Liver (tissue), 9 donors: ENCODE data around the gene ROBO2. TPM values are rescaled to one million over a fixed set of nuclear protein-coding genes. Genes with fewer than 3 reads are reported as not detected.

ENCODE experiments used
- DNase-seq: peaks from one replicate; pipeline ENCODE4 v3.0.0-alpha.2; 2017; ENCODE audit warnings: low spot score
- H3K27ac ChIP-seq, 2 donors: one replicate each; pipeline ENCODE4 v1.7.0; 2013; ENCODE audit warnings: inconsistent platforms in 2 of 2, low read length in 2 of 2, control low read depth in 1 of 2, low read depth in 1 of 2, mild to moderate bottlenecking in 1 of 2
- H3K27me3 ChIP-seq, 4 donors: one replicate each; pipeline versions ENCODE4 v1.6.1 to v1.7.0; 2013; ENCODE audit warnings: low read length in 3 of 4, inconsistent platforms in 1 of 4, mild to moderate bottlenecking in 1 of 4, moderate library complexity in 1 of 4; ENCODE audit not compliant: control insufficient read depth in 4 of 4, insufficient read depth in 4 of 4
- H3K36me3 ChIP-seq, 4 donors: one replicate each; pipeline versions ENCODE4 v1.6.1 to v1.7.0; 2013; ENCODE audit warnings: low read length in 3 of 4, mild to moderate bottlenecking in 3 of 4, low read depth in 1 of 4, moderate library complexity in 1 of 4; ENCODE audit not compliant: control insufficient read depth in 4 of 4, insufficient read depth in 3 of 4
- H3K4me1 ChIP-seq, 4 donors: one replicate each; pipeline versions ENCODE4 v1.6.1 to v1.7.0; 2013; ENCODE audit warnings: low read length in 3 of 4, mild to moderate bottlenecking in 3 of 4, moderate library complexity in 1 of 4; ENCODE audit not compliant: control insufficient read depth in 4 of 4, insufficient read depth in 4 of 4
- H3K4me3 ChIP-seq, 3 donors: one replicate each; pipeline versions ENCODE4 v1.6.1 to v1.7.0; 2013; ENCODE audit warnings: low read length in 3 of 3, control low read depth in 1 of 3, low read depth in 1 of 3, mild to moderate bottlenecking in 1 of 3
- H3K9ac ChIP-seq, 2 donors: one replicate each; pipeline ENCODE4 v1.7.0; 2013; ENCODE audit warnings: low read length in 2 of 2, mild to moderate bottlenecking in 2 of 2, moderate library complexity in 2 of 2, control low read depth in 1 of 2, low read depth in 1 of 2
- H3K9me3 ChIP-seq, 4 donors: one replicate each; pipeline versions ENCODE4 v1.6.1 to v1.7.0; 2013; ENCODE audit warnings: low read length in 3 of 4; ENCODE audit not compliant: control insufficient read depth in 4 of 4
- EGR1 ChIP-seq, 2 donors: IDR thresholded peaks; 2 replicates each; pipeline ENCODE4 v1.6.1; 2016 to 2018; ENCODE audit warnings: antibody characterized with exemption in 2 of 2, low read depth in 2 of 2
- GABPA ChIP-seq, 2 donors: IDR thresholded peaks in 1 of 2; conservative IDR thresholded peaks in 1 of 2; 2 replicates each; pipeline ENCODE4 v1.6.1; 2016; ENCODE audit warnings: antibody characterized with exemption in 2 of 2, mild to moderate bottlenecking in 1 of 2, moderate library complexity in 1 of 2
- HNF4A ChIP-seq, 2 donors: conservative IDR thresholded peaks; 2 replicates each; pipeline ENCODE4 v1.6.1; 2016; ENCODE audit warnings: antibody characterized with exemption in 2 of 2, mild to moderate bottlenecking in 2 of 2
- JUND ChIP-seq, 2 donors: IDR thresholded peaks; 2 replicates each; pipeline ENCODE4 v1.6.1; 2016; ENCODE audit warnings: antibody characterized with exemption in 2 of 2
- RAD21 ChIP-seq, 2 donors: IDR thresholded peaks; 2 replicates each; pipeline ENCODE4 v1.6.1; 2016; ENCODE audit warnings: antibody characterized with exemption in 2 of 2, mild to moderate bottlenecking in 2 of 2
- RXRA ChIP-seq, 2 donors: IDR thresholded peaks; 2 replicates each; pipeline ENCODE4 v1.6.1; 2017 to 2018; ENCODE audit warnings: antibody characterized with exemption in 2 of 2, mild to moderate bottlenecking in 1 of 2
- SP1 ChIP-seq: IDR thresholded peaks from 2 replicates; pipeline ENCODE4 v1.6.1; 2018; ENCODE audit warnings: antibody characterized with exemption, mild to moderate bottlenecking
- WGBS: extraction: QIAGEN DNeasy Blood & Tissue Kit; methylation state at CpG from one replicate; pipeline ENCODE4 v1.1.7; 2013; 5-methylcytosine and 5-hydroxymethylcytosine counted together
- polyA plus RNA-seq, 2 donors: library from polyadenylated mRNA; stranded (reverse) in 1 of 2; unstranded in 1 of 2; fragments of 200-250 nt in 1 of 2; fragments of >200 nt in 1 of 2; fragmentation: Nextera tagmentation in 1 of 2; extraction: Ambion mirVana in 1 of 2; gene quantifications; one replicate each; pipeline versions ENCODE4 v1.2.1 to v1.2.3, GENCODE V29; 2013 to 2015
- total RNA-seq, 2 donors: library from RNA; depleted of rRNA; stranded (reverse); fragments of >200 nt; gene quantifications; one replicate each; pipeline ENCODE4 v1.2.3, GENCODE V29; 2014
- TF ChIP-seq, protein P1 (sequence below): IDR thresholded peaks from 2 replicates; pipeline ENCODE4 v1.6.1; 2016; ENCODE audit warnings: antibody characterized with exemption
- TF ChIP-seq, protein P2 (sequence below): IDR thresholded peaks from 2 replicates; pipeline ENCODE4 v1.6.1; 2016; ENCODE audit warnings: antibody characterized with exemption
- TF ChIP-seq, protein P3 (sequence below): IDR thresholded peaks from 2 replicates; pipeline ENCODE4 v1.6.1; 2016; ENCODE audit warnings: antibody characterized with exemption
- donor health status: healthy.
- donor health status: healthy.
- donor health status: healthy.
- donor health status: healthy.
- donor health status: healthy.

Gene ROBO2
- total and polyA plus RNA-seq, 4 donors = 0.22 to 19.4 (median 1.1) TPM

DNA sequence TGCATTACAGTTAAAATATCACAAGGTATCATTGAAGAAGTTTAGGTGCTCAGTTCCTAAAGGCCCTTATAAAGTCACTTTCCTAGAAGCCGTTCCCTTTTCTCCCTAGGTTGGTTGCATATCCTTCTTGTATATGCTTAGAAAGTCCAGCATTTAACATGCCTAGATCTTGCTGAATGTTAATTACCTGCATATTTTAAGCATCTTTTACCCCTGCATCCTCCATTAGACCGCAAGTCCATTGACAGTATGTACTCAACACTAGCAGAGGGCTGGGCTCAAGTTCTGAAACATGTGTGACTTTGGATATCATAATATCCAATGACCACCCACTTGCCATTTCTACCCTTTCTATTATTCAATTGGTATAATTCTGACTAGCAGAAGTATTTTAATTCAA lies 336.6 kb downstream of the ROBO2 start (continued):
- TF ChIP-seq, protein P1, sequence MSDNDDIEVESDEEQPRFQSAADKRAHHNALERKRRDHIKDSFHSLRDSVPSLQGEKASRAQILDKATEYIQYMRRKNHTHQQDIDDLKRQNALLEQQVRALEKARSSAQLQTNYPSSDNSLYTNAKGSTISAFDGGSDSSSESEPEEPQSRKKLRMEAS = no peak
- TF ChIP-seq GABPA (IDR thresholded peaks at IDR 0.05 in 1 of 2, conservative IDR thresholded peaks at IDR 0.05 in 1 of 2) (no peak), EGR1 (IDR thresholded peaks at IDR 0.05; ENCODE audit: low read depth in 2 of 2) (no peak), RXRA (IDR thresholded peaks at IDR 0.05) (no peak)
- TF ChIP-seq, protein P2, sequence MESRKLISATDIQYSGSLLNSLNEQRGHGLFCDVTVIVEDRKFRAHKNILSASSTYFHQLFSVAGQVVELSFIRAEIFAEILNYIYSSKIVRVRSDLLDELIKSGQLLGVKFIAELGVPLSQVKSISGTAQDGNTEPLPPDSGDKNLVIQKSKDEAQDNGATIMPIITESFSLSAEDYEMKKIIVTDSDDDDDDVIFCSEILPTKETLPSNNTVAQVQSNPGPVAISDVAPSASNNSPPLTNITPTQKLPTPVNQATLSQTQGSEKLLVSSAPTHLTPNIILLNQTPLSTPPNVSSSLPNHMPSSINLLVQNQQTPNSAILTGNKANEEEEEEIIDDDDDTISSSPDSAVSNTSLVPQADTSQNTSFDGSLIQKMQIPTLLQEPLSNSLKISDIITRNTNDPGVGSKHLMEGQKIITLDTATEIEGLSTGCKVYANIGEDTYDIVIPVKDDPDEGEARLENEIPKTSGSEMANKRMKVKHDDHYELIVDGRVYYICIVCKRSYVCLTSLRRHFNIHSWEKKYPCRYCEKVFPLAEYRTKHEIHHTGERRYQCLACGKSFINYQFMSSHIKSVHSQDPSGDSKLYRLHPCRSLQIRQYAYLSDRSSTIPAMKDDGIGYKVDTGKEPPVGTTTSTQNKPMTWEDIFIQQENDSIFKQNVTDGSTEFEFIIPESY = no peak

DNA sequence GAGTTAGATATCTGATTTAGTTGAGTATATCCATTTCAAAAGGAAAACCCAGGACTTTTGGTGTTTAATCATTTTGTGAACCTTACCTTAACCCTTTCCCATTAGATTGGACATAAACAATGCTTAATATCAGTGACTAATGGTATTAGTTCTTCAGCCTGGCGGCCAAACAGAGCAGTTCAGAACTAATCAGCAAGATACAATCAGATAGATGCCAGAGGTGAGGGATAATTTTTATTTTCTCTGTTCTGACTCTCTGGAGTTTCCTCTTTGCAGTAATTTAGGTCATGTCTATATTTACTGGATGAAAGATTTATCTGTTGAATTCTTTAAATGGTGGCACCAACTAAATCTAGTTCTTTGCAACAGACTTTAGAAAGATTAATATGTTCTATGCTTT lies 337.8 kb downstream of the ROBO2 start:
- Histone ChIP-seq H3K9ac (no peak overlapping the region), H3K9me3 (no peaks in the 10 kb centered on the region), H3K27me3 (no peaks in the 10 kb centered on the region), H3K27ac (no peak overlapping the region), H3K4me3 (no peak overlapping the region), H3K4me1 (no peaks in the 10 kb centered on the region), H3K36me3 (no peaks in the 10 kb centered on the region)
- TF ChIP-seq HNF4A (conservative IDR thresholded peaks at IDR 0.05) (no peak), RXRA (IDR thresholded peaks at IDR 0.05) (no peak), SP1 (no peak)
- TF ChIP-seq, protein P3, sequence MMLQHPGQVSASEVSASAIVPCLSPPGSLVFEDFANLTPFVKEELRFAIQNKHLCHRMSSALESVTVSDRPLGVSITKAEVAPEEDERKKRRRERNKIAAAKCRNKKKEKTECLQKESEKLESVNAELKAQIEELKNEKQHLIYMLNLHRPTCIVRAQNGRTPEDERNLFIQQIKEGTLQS = no peak
- 80% methylated on average over 1 of the region's 1 CpG for WGBS
- no peak for DNase-seq

DNA sequence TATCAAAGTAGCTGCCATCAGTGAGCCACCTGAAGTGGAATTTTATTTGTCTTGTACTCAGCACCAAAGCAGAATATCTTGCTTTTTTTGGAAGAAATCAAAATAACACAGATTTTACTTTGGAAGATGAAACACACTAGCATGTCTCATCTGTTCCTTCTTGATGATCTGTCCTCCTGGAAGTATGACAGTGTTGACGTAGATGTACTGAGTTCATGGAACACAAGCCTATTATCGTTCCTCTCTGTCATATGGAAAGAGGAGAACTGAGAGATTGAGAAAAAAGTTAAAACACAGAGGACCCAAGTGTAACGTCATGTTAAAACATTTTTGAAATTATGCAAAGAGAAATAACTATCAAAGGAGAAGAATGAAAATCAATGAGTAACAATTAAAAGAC lies 340.2 kb downstream of the ROBO2 start:
- Histone ChIP-seq H3K4me1 (no peaks in the 10 kb centered on the region), H3K9ac (no peak overlapping the region), H3K9me3 (no peaks in the 10 kb centered on the region), H3K27ac (no peak overlapping the region), H3K36me3 (no peaks in the 10 kb centered on the region), H3K4me3 (no peak overlapping the region), H3K27me3 (no peaks in the 10 kb centered on the region)
- no peak for DNase-seq
- WGBS = 88% methylated on average over 3 of the region's 3 CpGs
- no peak for TF ChIP-seq SP1

DNA sequence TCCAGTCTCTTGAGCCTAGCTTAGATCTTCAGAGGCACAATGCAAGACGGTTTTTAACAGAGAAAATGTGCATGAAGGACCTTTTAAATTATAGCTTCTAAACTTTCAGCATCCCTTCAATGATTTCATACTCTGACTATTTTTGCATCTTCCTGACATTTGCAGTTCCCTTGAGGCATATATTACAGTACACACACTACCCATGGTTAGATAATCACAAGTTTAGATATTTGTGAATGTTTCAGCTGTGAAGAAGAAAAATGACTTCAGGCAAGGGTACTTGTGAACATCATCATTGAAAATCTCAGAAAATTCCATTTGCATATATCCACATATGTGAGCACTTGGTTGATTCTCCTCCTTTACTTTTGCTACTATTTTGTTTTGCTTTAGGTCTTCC lies 341.5 kb downstream of the ROBO2 start:
- Histone ChIP-seq H3K36me3 (no peaks in the 10 kb centered on the region), H3K9ac (no peak overlapping the region), H3K9me3 (no peaks in the 10 kb centered on the region), H3K4me1 (no peaks in the 10 kb centered on the region), H3K27me3 (no peaks in the 10 kb centered on the region), H3K4me3 (no peak overlapping the region), H3K27ac (no peak overlapping the region)
- no peak for TF ChIP-seq HNF4A (conservative IDR thresholded peaks at IDR 0.05)
- 52% methylated on average over 1 of the region's 1 CpG for WGBS
- no peak for DNase-seq

DNA sequence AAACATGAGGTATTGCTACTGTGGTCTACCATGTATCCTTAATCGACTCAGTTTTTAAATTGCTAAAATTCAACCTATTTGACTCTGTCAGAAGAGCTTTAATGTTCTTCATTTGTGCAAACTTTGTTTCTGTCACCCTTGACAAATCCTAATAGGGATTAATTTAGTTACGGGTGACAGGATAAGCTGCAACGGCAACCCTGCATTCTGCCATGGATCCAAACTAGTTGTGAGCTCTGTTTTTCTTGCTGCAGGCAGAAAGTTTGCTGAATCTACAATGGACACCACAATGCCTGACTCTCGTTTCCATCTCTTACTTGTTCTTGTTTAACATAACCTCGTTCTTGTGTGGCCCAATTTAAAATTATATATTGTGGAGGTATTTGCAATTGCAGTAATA lies 352.3 kb downstream of the ROBO2 start:
- Histone ChIP-seq H3K9me3 (no peaks in the 10 kb centered on the region), H3K4me3 (no peak overlapping the region), H3K27me3 (no peaks in the 10 kb centered on the region), H3K27ac (no peak overlapping the region), H3K4me1 (no peaks in the 10 kb centered on the region), H3K9ac (no peak overlapping the region), H3K36me3 (no peaks in the 10 kb centered on the region)
- WGBS = 82% methylated on average over 5 of the region's 5 CpGs
- DNase-seq = no peak
- TF ChIP-seq SP1 (no peak), JUND (IDR thresholded peaks at IDR 0.05) (no peak), GABPA (IDR thresholded peaks at IDR 0.05 in 1 of 2, conservative IDR thresholded peaks at IDR 0.05 in 1 of 2) (no peak), RXRA (IDR thresholded peaks at IDR 0.05) (no peak), RAD21 (IDR thresholded peaks at IDR 0.05) (no peak)
- TF ChIP-seq, protein P2 = no peak
- TF ChIP-seq, protein P3 = no peak
